Caco-2 (cell line): ENCODE measurements around the gene ITLN1. TPM values are rescaled to one million over a fixed set of nuclear protein-coding genes. Genes with fewer than 3 reads are reported as not detected.
"Not testable (repeated sequence)": the region's sequence is repeated elsewhere in the genome, so short reads cannot be mapped to it uniquely, and the experiment has no call there.

Source experiments
- BruUV-seq: library from RNA; stranded (reverse); fragments of 400-500 nt; replicated peaks from 2 replicates; lab custom pipeline; 2021; lab: Mats Ljungman, UMichigan
- CTCF ChIA-PET: fragments of 300-600 bp; sonication (Branson Sonifier 250); formaldehyde crosslinking; loops from one replicate; lab custom pipeline; 2022; ENCODE audit warnings: antibody characterized with exemption; lab: Charles Lee
- POLR2A ChIA-PET: fragments of 300-600 bp; sonication (Branson Sonifier 250); formaldehyde crosslinking; loops from one replicate; lab custom pipeline; 2022; ENCODE audit warnings: antibody characterized with exemption; lab: Charles Lee
- DNase-seq, 2 experiments: peaks; one replicate each; pipeline versions ENCODE4 v3.0.0 to v3.0.0-alpha.2; 2020 to 2022
- H3K27me3 ChIP-seq: replicated peaks from 2 replicates; pipeline ENCODE4 v1.6.0; 2011; ENCODE audit warnings: low read length; ENCODE audit not compliant: control insufficient read depth, insufficient read depth
- H3K36me3 ChIP-seq: 2 replicates; pipeline ENCODE4 v1.5.1; 2011; ENCODE audit warnings: low read length; ENCODE audit not compliant: control insufficient read depth, insufficient read depth
- H3K4me1 ChIP-seq: fragments of 250-450 bp; sonication (Bioruptor Pico); 2 replicates; pipeline ENCODE4 v1.5.1; 2020; ENCODE audit warnings: mild to moderate bottlenecking
- H3K4me3 ChIP-seq: 2 replicates; pipeline ENCODE4 v1.5.1; 2011; ENCODE audit warnings: low read depth, mild to moderate bottlenecking, control low read depth, low read length
- H3K9me3 ChIP-seq: fragments of 250-450 bp; sonication (Bioruptor Pico); 2 replicates; pipeline ENCODE4 v1.5.1; 2020; ENCODE audit warnings: mild to moderate bottlenecking, moderate library complexity
- H3K27ac Mint-ChIP-seq: one replicate; pipeline ENCODE4 v1.8.0; 2022; ENCODE audit warnings: mixed read lengths; ENCODE audit not compliant: unreplicated experiment
- H3K27me3 Mint-ChIP-seq: one replicate; pipeline ENCODE4 v1.8.0; 2022; ENCODE audit warnings: mixed read lengths; ENCODE audit not compliant: insufficient read depth, unreplicated experiment
- H3K36me3 Mint-ChIP-seq: one replicate; pipeline ENCODE4 v1.8.0; 2022; ENCODE audit warnings: mild to moderate bottlenecking, mixed read lengths; ENCODE audit not compliant: insufficient read depth, unreplicated experiment
- H3K4me1 Mint-ChIP-seq: one replicate; pipeline ENCODE4 v1.8.0; 2022; ENCODE audit warnings: low read depth, mixed read lengths; ENCODE audit not compliant: unreplicated experiment
- H3K4me3 Mint-ChIP-seq: one replicate; pipeline ENCODE4 v1.8.0; 2022; ENCODE audit warnings: mild to moderate bottlenecking, moderate library complexity, mixed read lengths; ENCODE audit not compliant: unreplicated experiment
- H3K9me3 Mint-ChIP-seq: one replicate; pipeline ENCODE4 v1.8.0; 2022; ENCODE audit warnings: mixed read lengths; ENCODE audit not compliant: unreplicated experiment
- intact Hi-C: fragments of 100-400 bp; cut with micrococcal nuclease; formaldehyde crosslinking; loops from one replicate; pipeline ENCODE4 v1.10.0; 2022; ENCODE audit not compliant: unreplicated experiment
- total RNA-seq: library from RNA; stranded (reverse); gene quantifications from 2 replicates; pipeline ENCODE4 v1.2.3, GENCODE V29; 2022
- TF ChIP-seq, protein P1 (sequence below), 2 experiments: fragments of 200-600 bp in 1 of 2; IDR thresholded peaks; 1 replicate in 1 of 2; 2 replicates in 1 of 2; pipeline versions ENCODE4 v1.5.1 to v1.8.0; 2011 to 2022; ENCODE audit warnings: antibody characterized with exemption in 1 of 2, control low read depth in 1 of 2, inconsistent platforms in 1 of 2, low read depth in 1 of 2, low read length in 1 of 2, mild to moderate bottlenecking in 1 of 2, moderate library complexity in 1 of 2; ENCODE audit not compliant: insufficient read depth in 1 of 2, severe bottlenecking in 1 of 2, unreplicated experiment in 1 of 2

The ITLN1 gene
- total RNA-seq, 1 experiment from 2014 or later: not detected

DNA sequence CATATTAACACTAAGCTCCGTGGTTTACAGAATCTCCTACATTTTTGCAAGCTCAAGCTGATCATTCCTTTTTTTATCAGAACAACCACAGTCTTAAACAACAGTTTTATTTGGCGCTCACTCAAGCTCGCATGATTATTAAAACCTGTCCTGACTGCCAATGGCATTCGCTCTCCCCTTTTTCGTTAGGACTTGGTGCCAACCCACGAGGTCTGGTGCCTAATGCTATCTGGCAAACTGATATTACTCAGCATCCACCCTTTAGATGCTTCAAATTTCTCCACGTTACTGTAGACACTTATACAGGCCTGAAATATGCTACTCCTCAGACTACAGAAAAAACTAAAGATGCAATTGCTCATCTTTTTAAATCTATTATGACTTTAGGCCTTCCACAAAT, 23.0 kb upstream of the ITLN1 start:
- H3K9me3 ChIP-seq: peaks cover 44% of the 10 kb centered on the region
- no peak for DNase-seq
- POLR2A ChIA-PET: interaction anchor here (0.6 kb wide), 1 partner anchor 23 kb away, joined by 3 read pairs; the partner anchor contains the start of gene ITLN1
- Mint-ChIP-seq H3K27me3 (no peaks in the 10 kb centered on the region), H3K27ac (no peak overlapping the region), H3K4me3 (no peak overlapping the region), H3K36me3 (peaks cover 5% of the 10 kb centered on the region), H3K4me1 (peaks cover 20% of the 10 kb centered on the region), H3K9me3 (peaks cover 17% of the 10 kb centered on the region)
- TF ChIP-seq, protein P1, sequence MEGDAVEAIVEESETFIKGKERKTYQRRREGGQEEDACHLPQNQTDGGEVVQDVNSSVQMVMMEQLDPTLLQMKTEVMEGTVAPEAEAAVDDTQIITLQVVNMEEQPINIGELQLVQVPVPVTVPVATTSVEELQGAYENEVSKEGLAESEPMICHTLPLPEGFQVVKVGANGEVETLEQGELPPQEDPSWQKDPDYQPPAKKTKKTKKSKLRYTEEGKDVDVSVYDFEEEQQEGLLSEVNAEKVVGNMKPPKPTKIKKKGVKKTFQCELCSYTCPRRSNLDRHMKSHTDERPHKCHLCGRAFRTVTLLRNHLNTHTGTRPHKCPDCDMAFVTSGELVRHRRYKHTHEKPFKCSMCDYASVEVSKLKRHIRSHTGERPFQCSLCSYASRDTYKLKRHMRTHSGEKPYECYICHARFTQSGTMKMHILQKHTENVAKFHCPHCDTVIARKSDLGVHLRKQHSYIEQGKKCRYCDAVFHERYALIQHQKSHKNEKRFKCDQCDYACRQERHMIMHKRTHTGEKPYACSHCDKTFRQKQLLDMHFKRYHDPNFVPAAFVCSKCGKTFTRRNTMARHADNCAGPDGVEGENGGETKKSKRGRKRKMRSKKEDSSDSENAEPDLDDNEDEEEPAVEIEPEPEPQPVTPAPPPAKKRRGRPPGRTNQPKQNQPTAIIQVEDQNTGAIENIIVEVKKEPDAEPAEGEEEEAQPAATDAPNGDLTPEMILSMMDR (IDR thresholded peaks at IDR 0.05; ENCODE audit: insufficient read depth in 1 of 2, low read depth in 1 of 2, low read length in 1 of 2, severe bottlenecking in 1 of 2, unreplicated experiment in 1 of 2): no peak
- no peak overlapping the region for H3K4me3 ChIP-seq
- BruUV-seq: no TSS peak
- CTCF ChIA-PET: interaction anchor here (0.5 to 0.6 kb wide), 2 partner anchors 647 to 1775 kb away, joined by 3 to 4 read pairs; no protein-coding TSS in a partner anchor
- no peaks in the 10 kb centered on the region for H3K27me3 ChIP-seq
- intact Hi-C loops: no loop called here
- no peaks in the 10 kb centered on the region; the same call in 1 of the 2 replicates for H3K36me3 ChIP-seq
- H3K4me1 ChIP-seq: peaks cover 39% of the 10 kb centered on the region

DNA sequence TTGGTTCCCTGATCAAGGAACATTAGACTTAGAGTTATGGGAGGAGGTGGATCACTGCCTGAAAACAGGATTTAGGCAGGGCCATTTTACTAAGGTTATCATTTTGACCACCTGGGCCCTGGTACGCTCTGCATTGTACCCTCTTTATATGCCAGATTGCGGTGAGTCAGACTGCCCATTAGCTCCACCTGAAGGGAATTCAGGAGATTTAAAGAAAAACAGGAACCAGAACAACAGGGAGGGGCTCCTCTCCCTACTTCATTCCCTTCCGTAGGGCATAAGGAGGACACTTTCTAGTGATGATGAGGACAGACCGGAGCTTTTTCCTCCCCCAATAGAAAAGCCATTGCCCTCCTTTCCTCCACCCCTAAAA, 20.6 kb upstream of the ITLN1 start:
- no peaks in the 10 kb centered on the region for H3K27me3 ChIP-seq
- peak overlapping the region; percentile 45 for H3K27ac Mint-ChIP-seq
- intact Hi-C loops: no loop called here

DNA sequence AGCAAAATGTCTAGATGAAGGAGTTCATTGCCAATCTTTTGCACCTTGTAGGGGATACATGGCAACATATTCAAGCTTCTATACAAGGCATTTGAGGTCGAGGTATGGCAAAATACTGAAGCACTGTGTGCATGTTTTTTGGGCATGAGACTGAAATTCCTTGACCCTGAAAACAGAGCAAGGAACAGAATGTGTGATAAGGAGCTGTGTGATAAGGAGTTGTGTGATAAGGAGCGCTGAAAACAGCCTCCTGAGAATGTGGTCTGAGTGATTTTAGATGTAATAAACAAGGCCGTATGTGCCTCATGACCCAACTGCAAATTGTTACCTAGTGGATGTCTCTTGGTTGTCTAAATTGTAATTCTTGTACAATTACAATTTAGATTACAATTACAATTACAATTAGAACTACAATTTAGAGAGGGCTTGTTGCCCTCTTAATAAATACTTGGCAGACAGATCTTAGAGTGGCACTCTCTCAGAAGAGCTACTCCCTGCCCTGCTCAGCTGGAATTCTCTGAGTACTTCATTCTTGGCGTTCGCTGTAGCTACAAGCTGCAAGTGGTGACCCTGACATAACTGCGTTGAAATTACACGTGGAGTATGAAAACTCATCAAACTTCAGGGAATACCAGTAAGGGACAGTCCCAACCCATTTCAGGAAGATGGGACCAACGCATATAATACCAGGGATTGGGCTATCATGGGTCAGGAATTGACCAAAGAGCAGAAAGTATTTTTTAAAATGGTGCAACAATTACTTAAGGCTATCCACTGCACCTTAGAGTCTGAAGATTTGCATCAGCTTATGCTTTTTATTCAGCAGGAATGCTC, 20.0 kb upstream of the ITLN1 start:
- CTCF ChIA-PET: no interaction called here
- Histone ChIP-seq H3K4me3 (no peak overlapping the region), H3K36me3 (no peaks in the 10 kb centered on the region; the same call in 1 of the 2 replicates), H3K27me3 (no peaks in the 10 kb centered on the region), H3K9me3 (peaks cover 18% of the 10 kb centered on the region), H3K4me1 (peaks cover 14% of the 10 kb centered on the region)
- peaks cover 17% of the 10 kb centered on the region for H3K9me3 Mint-ChIP-seq
- TF ChIP-seq, protein P1 (IDR thresholded peaks at IDR 0.05; ENCODE audit: insufficient read depth in 1 of 2, low read depth in 1 of 2, low read length in 1 of 2, severe bottlenecking in 1 of 2, unreplicated experiment in 1 of 2): no peak
- H3K4me1 Mint-ChIP-seq: peaks cover 7% of the 10 kb centered on the region
- H3K36me3 Mint-ChIP-seq: no peaks in the 10 kb centered on the region
- POLR2A ChIA-PET: no interaction called here
- no peak overlapping the region for H3K4me3 Mint-ChIP-seq
- DNase-seq: peak; percentile 24 to 48
- no peaks in the 10 kb centered on the region for H3K27me3 Mint-ChIP-seq
- peak overlapping the region; percentile 45 for H3K27ac Mint-ChIP-seq
- BruUV-seq: no TSS peak
- intact Hi-C loops: no loop called here

More for the DNA sequence above, 20.6 kb upstream of the ITLN1 start:
- Mint-ChIP-seq H3K4me1 (peaks cover 7% of the 10 kb centered on the region), H3K27me3 (no peaks in the 10 kb centered on the region), H3K4me3 (no peak overlapping the region), H3K36me3 (no peaks in the 10 kb centered on the region), H3K9me3 (peaks cover 17% of the 10 kb centered on the region)
- POLR2A ChIA-PET: no interaction called here
- peaks cover 23% of the 10 kb centered on the region for H3K9me3 ChIP-seq
- no TSS peak for BruUV-seq
- peaks cover 15% of the 10 kb centered on the region for H3K4me1 ChIP-seq
- no peaks in the 10 kb centered on the region; the same call in 1 of the 2 replicates for H3K36me3 ChIP-seq
- TF ChIP-seq, protein P1 (IDR thresholded peaks at IDR 0.05; ENCODE audit: insufficient read depth in 1 of 2, low read depth in 1 of 2, low read length in 1 of 2, severe bottlenecking in 1 of 2, unreplicated experiment in 1 of 2): no peak
- CTCF ChIA-PET: no interaction called here
- H3K4me3 ChIP-seq: no peak overlapping the region
- DNase-seq: no peak

DNA sequence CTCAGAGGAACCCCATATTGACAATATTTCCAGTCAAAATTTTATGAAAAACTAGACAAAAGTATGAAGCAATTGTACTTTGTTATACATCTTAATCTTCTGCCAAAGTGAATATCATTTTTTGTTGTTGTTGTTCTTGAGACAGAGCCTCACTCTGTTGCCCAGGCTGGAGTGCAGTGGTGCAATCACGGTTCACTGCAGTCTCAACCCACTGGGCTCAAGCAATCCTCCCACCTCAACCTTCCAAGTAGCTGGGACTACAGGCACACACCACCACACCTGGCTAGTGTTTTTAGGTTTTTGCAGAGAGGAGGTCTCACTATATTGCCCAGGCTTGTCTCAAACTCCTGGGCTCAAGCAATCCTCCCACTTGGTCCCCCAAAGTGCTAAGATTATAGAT, 17.3 kb upstream of the ITLN1 start:
- H3K9me3 Mint-ChIP-seq, H3K36me3 Mint-ChIP-seq, H3K27ac Mint-ChIP-seq, intact Hi-C loops, H3K27me3 Mint-ChIP-seq, DNase-seq, CTCF ChIA-PET, POLR2A ChIA-PET, H3K4me1 Mint-ChIP-seq, H3K4me3 Mint-ChIP-seq, H3K27me3 ChIP-seq, BruUV-seq, H3K4me3 ChIP-seq, H3K36me3 ChIP-seq: not testable (repeated sequence)
- peaks cover 11% of the 10 kb centered on the region for H3K9me3 ChIP-seq
- H3K4me1 ChIP-seq: peaks cover 14% of the 10 kb centered on the region
